IPS-18c (cell line): ENCODE data around the gene DPEP3.

Source experiments
- H3K4me3 ChIP-seq: 2 replicates; pipeline ENCODE4 v1.7.0; 2013; ENCODE audit warnings: low read depth, mild to moderate bottlenecking, low read length, moderate library complexity; ENCODE audit not compliant: insufficient read depth
- H3K9me3 ChIP-seq: one replicate; pipeline ENCODE4 v1.6.1; 2013; ENCODE audit warnings: mild to moderate bottlenecking, low read length, moderate library complexity; ENCODE audit not compliant: control insufficient read depth, insufficient read depth

DPEP3 gene

GRCh38 chr16:67928561-67929364, 51.5 kb downstream of the DPEP3 start:
- H3K4me3 ChIP-seq = no peak overlapping the region
- no peaks in the 10 kb centered on the region for H3K9me3 ChIP-seq

- Histone ChIP-seq H3K9me3 (no peaks in the 10 kb centered on the region), H3K4me3 (no peak overlapping the region)
Measured at GRCh38 chr16:67928147-67928546, 52.2 kb downstream of the DPEP3 start.

- Histone ChIP-seq H3K9me3 (no peaks in the 10 kb centered on the region), H3K4me3 (no peak overlapping the region)
Measured at GRCh38 chr16:67927131-67927941, 53.0 kb downstream of the DPEP3 start.

- Histone ChIP-seq H3K9me3 (no peaks in the 10 kb centered on the region), H3K4me3 (no peak overlapping the region)
Measured at GRCh38 chr16:67926181-67926750, 54.0 kb downstream of the DPEP3 start.
